ENCODE measurements around the gene IL23A. TPM values are rescaled to one million over a fixed set of nuclear protein-coding genes. Genes with fewer than 3 reads are reported as not detected.

Gene IL23A, protein sequence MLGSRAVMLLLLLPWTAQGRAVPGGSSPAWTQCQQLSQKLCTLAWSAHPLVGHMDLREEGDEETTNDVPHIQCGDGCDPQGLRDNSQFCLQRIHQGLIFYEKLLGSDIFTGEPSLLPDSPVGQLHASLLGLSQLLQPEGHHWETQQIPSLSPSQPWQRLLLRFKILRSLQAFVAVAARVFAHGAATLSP
- total RNA-seq = 1 to 10 TPM in 1 of 4 donors, under 1 TPM in 1, not detected in 2; 0.67 to 1.1 TPM

GRCh38 chr12:56338308-56339157 lies at the start of gene IL23A:
Gene IL23A, plus strand, starts transcription at chr12:56338884. Its CDS starts 161 bp downstream, at chr12:56339045.
- no peak for TF ChIP-seq CTCF (IDR thresholded peaks at IDR 0.05)
- Histone ChIP-seq H3K4me3 (replicated peaks in 1 of 3) (no peak within 1 kb of the TSS), H3K27me3 (no peaks in the 10 kb centered on the region), H3K27ac (no peak within 1 kb of the TSS), H3K4me1 (peaks cover 0 to 6% of the 10 kb centered on the region in 2 donors), H3K36me3 (peaks cover 10 to 12% of the 10 kb centered on the region in 2 donors), H3K9me3 (no peaks in the 10 kb centered on the region)
- intact Hi-C loops (cut with DNase I) = loop anchor here (10.0 kb wide), 1 partner anchor 126 kb away; the partner anchor contains the start of gene SPRYD4
- 33 to 41% methylated on average over 9 of the region's 9 CpGs for WGBS, 2 donors
- DNase-seq = no peak

- Histone ChIP-seq H3K9me3 (no peaks in the 10 kb centered on the region), H3K4me1 (peaks cover 15 to 36% of the 10 kb centered on the region in 2 donors), H3K27ac (no peak overlapping the region), H3K4me3 (replicated peaks in 1 of 3) (no peak overlapping the region), H3K36me3 (peaks cover 0 to 2% of the 10 kb centered on the region in 2 donors), H3K27me3 (no peaks in the 10 kb centered on the region)
- no peak for DNase-seq
- WGBS, 2 donors = 82 to 96% methylated on average over 5 of the region's 5 CpGs
- TF ChIP-seq CTCF (IDR thresholded peaks at IDR 0.05) (no peak), POLR2A (IDR thresholded peaks at IDR 0.05) (no peak)
- intact Hi-C loops (cut with DNase I) = loop anchor here (10.0 kb wide), 1 partner anchor 171 kb away; the partner anchor contains the start of gene SPRYD4
Measured at GRCh38 chr12:56293795-56294194, 44.9 kb upstream of the IL23A start.

GRCh38 chr12:56296295-56296694 lies 42.4 kb upstream of the IL23A start:
- TF ChIP-seq POLR2A (IDR thresholded peaks at IDR 0.05) (no peak), CTCF (IDR thresholded peaks at IDR 0.05) (no peak)

GRCh38 chr12:56297400-56297799 lies 41.3 kb upstream of the IL23A start:
- Histone ChIP-seq H3K4me3 (replicated peaks in 1 of 3) (no peak overlapping the region), H3K27me3 (no peaks in the 10 kb centered on the region), H3K36me3 (no peaks in the 10 kb centered on the region), H3K9me3 (no peaks in the 10 kb centered on the region), H3K4me1 (peaks cover 36 to 43% of the 10 kb centered on the region in 2 donors), H3K27ac (no peak overlapping the region)
- no peak for DNase-seq
- no peak for TF ChIP-seq CTCF (IDR thresholded peaks at IDR 0.05)
- TF ChIP-seq POLR2A (IDR thresholded peaks at IDR 0.05) = no peak
- intact Hi-C loops (cut with DNase I) = loop anchor here (10.0 kb wide), 1 partner anchor 167 kb away; the partner anchor contains the start of gene SPRYD4
- 91 to 94% methylated on average over 8 of the region's 8 CpGs for WGBS, 2 donors

More at GRCh38 chr12:56296295-56296694, 42.4 kb upstream of the IL23A start:
- H3K4me3 ChIP-seq (replicated peaks in 1 of 3) = no peak overlapping the region
- DNase-seq = no peak
- H3K9me3 ChIP-seq = no peaks in the 10 kb centered on the region
- H3K27ac ChIP-seq = no peak overlapping the region
- no peaks in the 10 kb centered on the region for H3K36me3 ChIP-seq
- WGBS, 2 donors = 73 to 82% methylated on average over 5 of the region's 5 CpGs
- H3K27me3 ChIP-seq = no peaks in the 10 kb centered on the region
- H3K4me1 ChIP-seq = peaks cover 28 to 44% of the 10 kb centered on the region in 2 donors
- intact Hi-C loops (cut with DNase I) = loop anchor here (10.0 kb wide), 1 partner anchor 169 kb away; the partner anchor contains the start of gene SPRYD4

Measured in thyroid gland (tissue), 4 donors.